GM19324 (cell line): Measurements from ENCODE around the gene SCRN3.
"Not testable (repeated sequence)": the region's sequence is repeated elsewhere in the genome, so short reads cannot be mapped to it uniquely, and the experiment has no call there.

Source experiments
- ATAC-seq: cut with Tn5 transposase; IDR thresholded peaks from one replicate; pipeline ENCODE4 v1.9.1; 2021; ENCODE audit warnings: mild to moderate bottlenecking, moderate library complexity; ENCODE audit not compliant: unreplicated experiment, low FRiP score

SCRN3 gene

GRCh38 chr2:174395284-174395968 is at the start of gene SCRN3:
Gene SCRN3, plus strand, starts transcription at chr2:174395730. Its CDS starts 2,554 bp downstream, at chr2:174398284.
- ATAC-seq = peak; percentile 91

GRCh38 chr2:174350018-174350417 is 45.5 kb upstream of the SCRN3 start:
- ATAC-seq = no peak

- ATAC-seq = no peak
These were observed 44.8 kb upstream of the SCRN3 start for GRCh38 chr2:174350593-174351181.

- no peak for ATAC-seq
These were observed 42.5 kb upstream of the SCRN3 start for GRCh38 chr2:174353004-174353403.

GRCh38 chr2:174356347-174356746 is 39.2 kb upstream of the SCRN3 start:
- no peak for ATAC-seq

GRCh38 chr2:174359663-174360062 is 35.9 kb upstream of the SCRN3 start:
- ATAC-seq = not testable (repeated sequence)

GRCh38 chr2:174362949-174363348 is 32.6 kb upstream of the SCRN3 start:
- ATAC-seq = no peak

GRCh38 chr2:174363492-174364225 is 31.9 kb upstream of the SCRN3 start:
- ATAC-seq = not testable (repeated sequence)

- ATAC-seq = no peak
These were observed 30.9 kb upstream of the SCRN3 start for GRCh38 chr2:174364628-174365027.

- no peak for ATAC-seq
These were observed 30.0 kb upstream of the SCRN3 start for GRCh38 chr2:174365571-174365970.

- no peak for ATAC-seq
These were observed 26.8 kb upstream of the SCRN3 start for GRCh38 chr2:174368691-174369090.

- ATAC-seq = no peak
These were observed 18.6 kb upstream of the SCRN3 start for GRCh38 chr2:174376967-174377366.

- ATAC-seq = no peak
These were observed 11.7 kb upstream of the SCRN3 start for GRCh38 chr2:174383796-174384195.

GRCh38 chr2:174385201-174385600 is 10.3 kb upstream of the SCRN3 start:
- no peak for ATAC-seq

GRCh38 chr2:174388706-174389105 is 6.8 kb upstream of the SCRN3 start:
- ATAC-seq = not testable (repeated sequence)

GRCh38 chr2:174389542-174389941 is 6.0 kb upstream of the SCRN3 start:
- ATAC-seq = no peak

- ATAC-seq = not testable (repeated sequence)
These were observed 5.2 kb upstream of the SCRN3 start for GRCh38 chr2:174390303-174390702.

- ATAC-seq = no peak
These were observed 2.8 kb upstream of the SCRN3 start for GRCh38 chr2:174392706-174393105.

- ATAC-seq = peak; percentile 21
These were observed 570 bp downstream of the SCRN3 start for GRCh38 chr2:174395969-174396630.

- ATAC-seq = no peak
These were observed 2.2 kb downstream of the SCRN3 start for GRCh38 chr2:174397773-174398172.

GRCh38 chr2:174399171-174399570 is 3.6 kb downstream of the SCRN3 start:
- no peak for ATAC-seq
